Measurements from ENCODE around the gene PRAMEF17.
"Not testable (repeated sequence)": the region's sequence is repeated elsewhere in the genome, so short reads cannot be mapped to it uniquely, and the experiment has no call there.

PRAMEF17 gene

DNA sequence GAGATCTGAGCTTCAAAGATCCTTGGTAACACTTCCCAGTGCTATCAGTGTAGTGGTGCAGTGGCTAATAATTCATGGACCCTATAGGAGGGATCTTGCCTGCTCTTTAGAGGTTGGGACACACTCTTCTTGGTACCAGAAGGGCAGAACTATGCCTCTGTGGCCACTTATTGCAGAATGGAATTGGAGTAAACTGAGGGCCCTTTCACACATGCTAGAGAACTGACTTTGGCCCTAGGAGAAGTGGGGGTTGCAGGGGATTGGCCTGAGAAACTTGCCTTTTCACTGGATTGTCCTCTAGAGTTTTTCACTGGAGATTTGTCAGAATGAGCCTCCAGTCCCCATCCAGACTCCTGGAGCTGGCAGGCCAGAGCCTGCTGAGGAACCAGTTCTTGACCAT is at the start of gene PRAMEF17:
PRAMEF17 (plus strand) TSS at position 301 of the 400 bp plus-strand sequence; CDS start at position 327, 26 bp downstream.
- not testable (repeated sequence) for DNase-seq

DNA sequence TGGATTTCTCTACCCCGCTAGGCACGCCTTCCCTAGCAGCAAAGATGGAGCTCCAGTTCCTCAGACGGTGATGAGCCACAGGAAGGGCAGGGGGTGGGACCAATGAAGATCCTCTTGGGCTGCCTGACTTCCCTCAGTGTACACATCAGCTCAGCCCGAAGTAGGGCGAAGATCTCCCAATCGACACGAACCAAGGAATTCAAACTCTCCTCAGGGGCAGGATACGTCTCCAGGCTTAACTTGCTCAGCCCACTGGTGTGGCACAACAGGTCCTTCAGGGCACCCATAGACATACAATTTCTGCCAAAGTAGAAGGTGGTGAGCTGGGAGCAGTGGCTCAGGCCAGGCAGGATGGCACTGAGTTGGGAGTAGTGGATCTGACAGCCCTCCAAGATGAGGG is 46.9 kb upstream of the PRAMEF17 start:
- not testable (repeated sequence) for DNase-seq

DNA sequence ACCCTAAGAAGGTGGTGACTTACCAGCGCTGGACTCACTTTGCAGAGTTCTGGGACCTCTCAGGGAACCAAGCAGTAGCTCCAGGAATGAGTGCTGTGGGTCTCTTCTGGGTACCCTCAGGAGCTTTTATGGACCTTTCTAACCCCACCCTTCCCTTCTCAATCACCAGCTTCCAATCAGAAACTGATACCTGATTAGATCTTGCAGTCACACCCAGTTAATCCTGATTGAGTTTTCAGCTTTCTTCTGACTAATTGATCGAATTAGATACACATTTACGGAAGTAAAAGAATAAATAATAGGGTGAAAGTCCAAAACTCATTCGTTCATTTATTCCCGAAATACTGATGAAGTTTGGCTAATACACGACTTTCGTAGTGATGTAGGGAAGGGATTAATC is 42.4 kb upstream of the PRAMEF17 start, which contains the start of gene PRAMEF14:
PRAMEF14 (minus strand) TSS at position 101 of the 400 bp plus-strand sequence. CDS start 1,820 bp downstream, outside the sequence.
- DNase-seq = not testable (repeated sequence)

- DNase-seq = not testable (repeated sequence)
These were observed 36.0 kb upstream of the PRAMEF17 start for GRCh38 chr1:13353476-13353875.

GRCh38 chr1:13354475-13354874 is 35.0 kb upstream of the PRAMEF17 start:
- DNase-seq = not testable (repeated sequence)

DNA sequence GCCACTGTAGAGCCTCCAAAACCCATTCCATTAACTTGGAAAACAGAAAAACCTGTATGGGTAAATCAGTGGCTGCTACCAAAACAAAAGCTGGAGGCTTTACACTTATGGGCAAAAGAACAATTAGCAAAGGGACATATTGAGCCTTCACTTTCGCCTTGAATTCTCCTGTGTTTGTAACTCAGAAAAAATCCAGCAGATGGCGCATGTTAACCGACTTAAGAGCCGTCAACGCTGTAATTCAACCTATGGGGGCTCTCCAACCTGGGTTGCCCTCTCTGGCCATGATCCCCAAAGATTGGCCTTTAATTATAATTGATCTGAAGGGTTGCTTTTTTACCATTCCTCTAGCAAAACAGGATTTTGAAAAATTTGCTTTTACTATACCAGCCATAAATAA is 32.7 kb upstream of the PRAMEF17 start:
- peak; percentile 14 for DNase-seq

GRCh38 chr1:13362364-13362763 is 27.1 kb upstream of the PRAMEF17 start:
- not testable (repeated sequence) for DNase-seq

- not testable (repeated sequence) for DNase-seq
These were observed 24.5 kb upstream of the PRAMEF17 start for GRCh38 chr1:13364928-13365327.

GRCh38 chr1:13366536-13366935 is 22.9 kb upstream of the PRAMEF17 start:
- not testable (repeated sequence) for DNase-seq

DNA sequence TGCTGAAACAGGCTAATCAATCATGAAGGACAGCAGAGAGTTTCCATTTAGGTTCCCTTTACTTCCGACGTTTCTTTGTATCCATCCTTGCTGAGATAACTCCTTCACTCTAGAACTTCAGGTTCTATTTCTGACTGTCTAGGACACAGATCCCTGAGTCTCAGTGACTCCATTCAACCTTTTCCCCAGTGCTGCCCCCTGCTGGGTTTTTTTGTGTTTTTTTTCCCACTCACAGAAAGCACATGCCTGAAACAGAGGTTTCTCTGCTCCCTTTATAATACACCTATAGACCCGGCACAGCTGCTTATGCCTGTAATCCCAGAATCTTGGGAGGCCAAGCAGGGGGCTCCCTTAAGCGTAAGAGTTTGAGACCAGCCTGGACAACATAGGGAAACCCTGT is 20.9 kb upstream of the PRAMEF17 start:
- not testable (repeated sequence) for DNase-seq

- DNase-seq = not testable (repeated sequence)
These were observed 10.4 kb upstream of the PRAMEF17 start for GRCh38 chr1:13378983-13379382.

- DNase-seq = not testable (repeated sequence)
These were observed 9.1 kb upstream of the PRAMEF17 start for GRCh38 chr1:13380380-13380779.

DNA sequence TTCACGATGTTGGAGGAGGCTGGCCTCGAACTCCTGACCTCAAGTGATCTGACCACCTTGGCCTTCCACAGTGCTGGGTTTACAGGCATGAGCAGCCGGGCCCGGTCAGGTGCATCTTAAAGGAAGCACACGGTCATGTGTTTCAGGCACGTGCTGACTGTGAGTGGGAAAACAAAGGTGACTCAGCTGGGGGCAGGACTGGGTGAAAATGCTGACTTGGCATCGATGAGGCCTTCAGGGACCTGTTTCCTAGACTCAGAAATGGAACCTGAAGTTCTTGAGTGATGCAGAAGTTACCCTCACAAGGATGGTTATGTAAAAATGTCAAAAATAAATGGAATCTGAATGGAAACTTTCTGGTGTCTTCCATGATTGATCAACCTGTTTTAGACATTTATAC is 3.6 kb downstream of the PRAMEF17 start:
- DNase-seq = not testable (repeated sequence)

GRCh38 chr1:13394761-13395160 is 5.3 kb downstream of the PRAMEF17 start:
- DNase-seq = not testable (repeated sequence)

- not testable (repeated sequence) for DNase-seq
These were observed 5.9 kb downstream of the PRAMEF17 start for GRCh38 chr1:13395311-13395710.

DNA sequence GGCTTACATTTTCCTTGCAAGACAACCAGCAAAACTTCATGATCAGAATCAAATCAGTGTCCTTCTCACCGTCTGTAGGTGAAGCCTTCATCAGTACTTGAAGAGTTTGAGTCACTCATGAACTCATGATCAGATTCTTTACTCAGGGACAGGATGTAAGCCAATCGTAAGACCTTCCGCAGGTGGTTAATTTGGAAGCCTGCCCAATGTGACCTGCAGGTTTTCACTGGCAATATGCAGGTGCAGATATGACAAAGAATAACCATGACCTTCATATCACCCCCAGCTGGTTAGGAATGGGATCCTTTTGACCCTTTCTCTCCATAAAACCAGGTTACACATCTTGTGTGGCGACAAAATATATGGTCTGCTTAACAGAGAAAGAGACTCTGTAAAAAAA is 18.4 kb downstream of the PRAMEF17 start:
- DNase-seq = no peak

- not testable (repeated sequence) for DNase-seq
These were observed 20.7 kb downstream of the PRAMEF17 start, which contains the start of gene PRAMEF20 for GRCh38 chr1:13410150-13410549. Gene PRAMEF20, plus strand, starts transcription at chr1:13410450. Its CDS starts 5,905 bp downstream, at chr1:13416355.

DNA sequence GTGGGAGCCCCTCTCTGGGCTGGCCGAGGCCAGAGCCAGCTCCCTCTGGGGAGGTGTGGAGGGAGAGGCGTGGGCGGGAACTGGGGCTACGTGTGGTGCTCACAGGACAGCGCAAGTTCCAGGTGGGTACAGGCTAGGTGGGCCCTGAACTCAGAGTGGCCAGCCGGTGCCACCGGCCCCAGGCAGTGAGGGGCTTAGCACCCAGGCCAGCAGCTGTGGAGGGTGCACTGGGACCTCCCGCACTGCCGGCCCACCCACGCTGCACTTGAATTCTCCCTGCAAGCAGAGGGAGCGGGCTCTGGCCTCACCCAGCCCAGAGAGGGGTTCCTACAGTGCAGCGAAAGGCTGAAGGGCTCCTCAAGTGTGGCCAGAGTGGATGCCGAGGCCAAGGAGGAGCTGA is 41.1 kb downstream of the PRAMEF17 start:
- DNase-seq = no peak

GRCh38 chr1:13432251-13432650 is 42.8 kb downstream of the PRAMEF17 start:
- DNase-seq = no peak

DNA sequence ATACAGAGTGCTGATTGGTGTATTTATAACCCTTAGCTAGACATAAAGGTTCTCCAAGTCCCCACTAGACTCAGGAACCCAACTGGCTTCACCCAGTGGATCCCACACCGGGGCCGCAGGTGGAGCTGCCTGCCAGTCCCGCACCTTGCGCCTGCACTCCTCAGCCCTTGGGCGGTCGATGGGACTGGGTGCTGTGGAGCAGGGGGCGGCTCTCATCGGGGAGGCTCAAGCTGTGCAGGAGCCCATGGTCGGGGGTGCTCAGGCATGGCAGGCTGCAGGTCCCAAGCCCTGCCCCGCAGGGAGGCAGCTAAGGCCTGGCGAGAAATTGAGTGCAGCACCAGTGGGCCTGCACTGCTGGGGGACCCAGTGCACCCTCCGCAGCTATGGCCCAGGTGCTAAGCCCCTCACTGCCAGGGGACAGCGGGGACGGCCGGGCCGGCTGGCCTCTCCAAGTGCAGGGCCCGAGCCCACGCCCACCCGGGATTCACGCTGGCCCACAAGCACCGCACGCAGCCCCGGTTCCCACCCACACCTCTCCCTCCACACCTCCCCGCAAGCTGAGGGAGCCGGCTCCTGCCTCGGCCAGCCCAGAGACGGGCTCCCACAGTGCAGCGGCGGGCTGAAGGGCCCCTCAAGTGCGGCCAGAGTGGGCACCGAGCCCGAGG is 44.4 kb downstream of the PRAMEF17 start:
- not testable (repeated sequence) for DNase-seq

DNA sequence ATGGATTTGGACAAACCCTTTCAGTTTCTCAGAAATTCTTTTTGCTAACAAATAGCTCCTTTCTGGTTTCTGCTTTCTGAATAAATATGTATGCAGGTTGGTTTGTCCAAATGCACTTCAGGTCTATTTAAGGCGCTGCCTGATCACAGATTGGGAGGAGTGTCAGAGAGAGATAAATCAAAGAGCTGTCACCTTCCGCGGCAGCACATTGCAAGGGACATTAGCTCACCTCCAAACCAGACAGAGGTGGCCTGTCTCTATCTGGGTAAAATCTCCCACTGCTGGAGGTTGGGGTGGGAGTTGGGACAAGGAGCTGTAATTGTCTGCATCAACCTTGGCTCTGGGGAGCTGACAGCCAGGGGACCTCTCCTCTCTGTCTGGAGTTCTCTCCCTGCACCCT is 46.0 kb downstream of the PRAMEF17 start:
- no peak for DNase-seq

DNA sequence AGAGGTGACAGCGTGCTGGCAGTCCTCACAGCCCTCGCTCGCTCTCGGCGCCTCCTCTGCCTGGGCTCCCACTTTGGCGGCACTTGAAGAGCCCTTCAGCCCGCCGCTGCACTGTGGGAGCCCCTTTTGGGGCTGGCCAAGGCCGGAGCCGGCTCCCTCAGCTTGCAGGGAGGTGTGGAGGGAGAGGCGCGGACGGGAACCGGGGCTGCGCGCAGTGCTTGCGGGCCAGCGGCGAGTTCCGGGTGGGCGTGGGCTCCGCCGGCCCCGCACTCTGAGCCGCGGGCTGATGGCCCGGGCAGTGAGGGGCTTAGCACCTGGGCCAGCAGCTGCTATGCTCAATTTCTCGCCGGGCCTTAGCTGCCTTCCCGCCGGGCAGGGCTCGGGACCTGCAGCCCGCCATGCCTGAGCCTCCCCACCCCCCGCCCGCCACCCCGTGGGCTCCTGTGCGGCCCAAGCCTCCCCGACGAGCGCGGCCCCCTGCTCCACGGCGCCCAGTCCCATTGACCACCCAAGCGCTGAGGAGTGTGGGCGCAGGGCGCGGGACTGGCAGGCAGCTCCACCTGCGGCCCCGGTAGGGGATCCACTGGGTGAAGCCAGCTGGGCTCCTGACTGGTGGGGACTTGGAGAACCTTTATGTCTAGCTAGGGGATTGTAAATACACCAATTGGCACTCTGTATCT is 49.8 kb downstream of the PRAMEF17 start:
- not testable (repeated sequence) for DNase-seq

Data from NCI-H226 (cell line).